Urinary bladder (tissue), 4 donors: ENCODE measurements around the gene FAM193A. TPM values are rescaled to one million over a fixed set of nuclear protein-coding genes. Genes with fewer than 3 reads are reported as not detected.

Experiments
- DNase-seq: peaks from one replicate; pipeline ENCODE4 v3.0.0-alpha.2; 2015; ENCODE audit errors: extremely low spot score
- H3K27ac ChIP-seq: one replicate; pipeline ENCODE4 v1.5.1; 2013; ENCODE audit warnings: low read depth, mild to moderate bottlenecking, moderate library complexity
- H3K36me3 ChIP-seq: one replicate; pipeline ENCODE4 v1.6.1; 2013; ENCODE audit warnings: mild to moderate bottlenecking, moderate library complexity; ENCODE audit not compliant: insufficient read depth
- H3K4me1 ChIP-seq: one replicate; pipeline ENCODE4 v1.6.1; 2013; ENCODE audit warnings: mild to moderate bottlenecking, moderate library complexity; ENCODE audit not compliant: insufficient read depth
- H3K4me3 ChIP-seq: one replicate; pipeline ENCODE4 v1.5.1; 2013; ENCODE audit warnings: low read depth, low read length
- WGBS: extraction: QIAGEN DNeasy Blood & Tissue Kit; methylation state at CpG from one replicate; pipeline ENCODE4 v1.1.7; 2013; 5-methylcytosine and 5-hydroxymethylcytosine counted together
- polyA plus RNA-seq: library from polyadenylated mRNA; stranded (reverse); fragments of 200-250 nt; gene quantifications from one replicate; pipeline ENCODE4 v1.2.3, GENCODE V29; 2013
- total RNA-seq: library from RNA; depleted of rRNA; stranded (reverse); fragments of >200 nt; gene quantifications from one replicate; pipeline ENCODE4 v1.2.3, GENCODE V29; 2014
- donor health status: healthy with polysubstance abuse.
- donor health status: healthy.

Gene FAM193A, protein sequence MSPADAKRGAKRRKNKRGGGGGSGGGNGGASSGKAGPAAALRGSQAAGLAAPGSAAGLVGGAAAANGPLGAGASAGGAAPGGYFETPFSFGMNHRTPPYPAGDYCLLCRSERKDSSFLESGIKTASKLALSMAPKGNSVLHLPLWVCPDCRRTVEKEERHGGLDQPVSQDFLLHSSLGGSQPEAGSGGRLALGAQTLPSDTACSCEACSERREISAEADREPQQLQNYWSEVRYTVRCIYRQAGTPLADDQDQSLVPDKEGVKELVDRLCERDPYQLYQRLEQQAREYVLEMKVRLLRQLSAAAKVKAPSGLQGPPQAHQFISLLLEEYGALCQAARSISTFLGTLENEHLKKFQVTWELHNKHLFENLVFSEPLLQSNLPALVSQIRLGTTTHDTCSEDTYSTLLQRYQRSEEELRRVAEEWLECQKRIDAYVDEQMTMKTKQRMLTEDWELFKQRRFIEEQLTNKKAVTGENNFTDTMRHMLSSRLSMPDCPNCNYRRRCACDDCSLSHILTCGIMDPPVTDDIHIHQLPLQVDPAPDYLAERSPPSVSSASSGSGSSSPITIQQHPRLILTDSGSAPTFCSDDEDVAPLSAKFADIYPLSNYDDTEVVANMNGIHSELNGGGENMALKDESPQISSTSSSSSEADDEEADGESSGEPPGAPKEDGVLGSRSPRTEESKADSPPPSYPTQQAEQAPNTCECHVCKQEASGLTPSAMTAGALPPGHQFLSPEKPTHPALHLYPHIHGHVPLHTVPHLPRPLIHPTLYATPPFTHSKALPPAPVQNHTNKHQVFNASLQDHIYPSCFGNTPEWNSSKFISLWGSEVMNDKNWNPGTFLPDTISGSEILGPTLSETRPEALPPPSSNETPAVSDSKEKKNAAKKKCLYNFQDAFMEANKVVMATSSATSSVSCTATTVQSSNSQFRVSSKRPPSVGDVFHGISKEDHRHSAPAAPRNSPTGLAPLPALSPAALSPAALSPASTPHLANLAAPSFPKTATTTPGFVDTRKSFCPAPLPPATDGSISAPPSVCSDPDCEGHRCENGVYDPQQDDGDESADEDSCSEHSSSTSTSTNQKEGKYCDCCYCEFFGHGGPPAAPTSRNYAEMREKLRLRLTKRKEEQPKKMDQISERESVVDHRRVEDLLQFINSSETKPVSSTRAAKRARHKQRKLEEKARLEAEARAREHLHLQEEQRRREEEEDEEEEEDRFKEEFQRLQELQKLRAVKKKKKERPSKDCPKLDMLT (N-terminal part only)
- 18.7 TPM for total RNA-seq
- 16.2 TPM for polyA plus RNA-seq

DNA sequence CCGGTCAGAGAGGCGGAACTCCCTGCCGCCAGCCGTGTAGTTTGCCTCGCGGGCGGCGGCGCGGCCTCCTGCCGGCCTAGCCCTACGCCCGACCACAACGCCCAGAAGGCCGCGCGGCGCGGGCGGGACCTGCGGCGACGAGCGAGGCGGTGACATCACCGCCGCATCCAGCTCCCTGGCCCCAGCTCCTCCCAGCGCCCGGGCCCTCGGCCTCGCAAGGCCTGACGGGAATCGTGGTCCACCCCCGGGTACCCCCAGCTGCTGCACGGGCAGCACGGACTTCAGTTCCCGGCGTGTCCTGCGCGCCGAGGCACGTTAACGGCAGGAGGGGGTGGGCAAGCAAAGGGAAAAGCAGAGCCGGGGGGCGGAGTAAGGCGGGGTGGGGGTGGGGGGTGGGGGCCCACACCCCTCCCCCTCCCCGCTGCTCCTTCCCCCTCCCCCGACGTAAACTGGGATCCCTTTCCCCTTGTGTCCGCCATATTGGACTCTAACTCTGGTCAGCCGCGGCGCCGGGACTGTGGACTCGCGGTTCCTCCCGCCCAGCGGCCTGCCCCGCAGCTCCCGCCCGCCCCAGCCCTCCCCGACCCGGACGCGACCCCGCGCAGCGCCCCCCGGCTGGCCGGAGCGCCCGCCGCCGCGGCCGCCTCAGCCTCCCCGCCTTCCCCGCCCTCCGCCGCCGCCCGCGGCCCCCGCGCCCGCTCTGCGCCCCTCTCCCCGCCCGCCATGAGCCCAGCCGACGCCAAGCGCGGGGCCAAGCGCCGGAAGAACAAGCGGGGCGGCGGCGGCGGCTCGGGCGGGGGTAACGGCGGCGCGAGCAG lies at the start of gene FAM193A:
FAM193A (plus strand) TSS at position 455 of the 818 bp plus-strand sequence; CDS start at position 724, 269 bp downstream.
- H3K4me1 ChIP-seq: no peaks in the 10 kb centered on the region
- H3K36me3 ChIP-seq: no peaks in the 10 kb centered on the region
- peak within 1 kb of the TSS; percentile 92 for H3K27ac ChIP-seq
- DNase-seq: peak; percentile 96
- 1% methylated on average over 104 of the region's 106 CpGs for WGBS
- peak within 1 kb of the TSS; percentile 76 for H3K4me3 ChIP-seq

- no peaks in the 10 kb centered on the region for H3K4me1 ChIP-seq
These were observed 49.5 kb upstream of the FAM193A start for GRCh38 chr4:2486981-2487380.

GRCh38 chr4:2487632-2488031 lies 48.8 kb upstream of the FAM193A start:
- DNase-seq: no peak
- 85% methylated on average over 6 of the region's 6 CpGs for whole genome bisulfite sequencing
- Histone ChIP-seq H3K4me3 (no peak overlapping the region), H3K36me3 (no peaks in the 10 kb centered on the region), H3K27ac (no peak overlapping the region), H3K4me1 (no peaks in the 10 kb centered on the region)

More at GRCh38 chr4:2486981-2487380, 49.5 kb upstream of the FAM193A start:
- H3K4me3 ChIP-seq: no peak overlapping the region
- WGBS: 95% methylated on average over 6 of the region's 6 CpGs
- no peaks in the 10 kb centered on the region for H3K36me3 ChIP-seq
- DNase-seq: no peak
- H3K27ac ChIP-seq: no peak overlapping the region

- WGBS: 93% methylated on average over 20 of the region's 20 CpGs
- H3K4me1 ChIP-seq: no peaks in the 10 kb centered on the region
- H3K27ac ChIP-seq: no peak overlapping the region
- no peaks in the 10 kb centered on the region for H3K36me3 ChIP-seq
- no peak overlapping the region for H3K4me3 ChIP-seq
- DNase-seq: no peak
These were observed 47.2 kb upstream of the FAM193A start for GRCh38 chr4:2489081-2489805.

DNA sequence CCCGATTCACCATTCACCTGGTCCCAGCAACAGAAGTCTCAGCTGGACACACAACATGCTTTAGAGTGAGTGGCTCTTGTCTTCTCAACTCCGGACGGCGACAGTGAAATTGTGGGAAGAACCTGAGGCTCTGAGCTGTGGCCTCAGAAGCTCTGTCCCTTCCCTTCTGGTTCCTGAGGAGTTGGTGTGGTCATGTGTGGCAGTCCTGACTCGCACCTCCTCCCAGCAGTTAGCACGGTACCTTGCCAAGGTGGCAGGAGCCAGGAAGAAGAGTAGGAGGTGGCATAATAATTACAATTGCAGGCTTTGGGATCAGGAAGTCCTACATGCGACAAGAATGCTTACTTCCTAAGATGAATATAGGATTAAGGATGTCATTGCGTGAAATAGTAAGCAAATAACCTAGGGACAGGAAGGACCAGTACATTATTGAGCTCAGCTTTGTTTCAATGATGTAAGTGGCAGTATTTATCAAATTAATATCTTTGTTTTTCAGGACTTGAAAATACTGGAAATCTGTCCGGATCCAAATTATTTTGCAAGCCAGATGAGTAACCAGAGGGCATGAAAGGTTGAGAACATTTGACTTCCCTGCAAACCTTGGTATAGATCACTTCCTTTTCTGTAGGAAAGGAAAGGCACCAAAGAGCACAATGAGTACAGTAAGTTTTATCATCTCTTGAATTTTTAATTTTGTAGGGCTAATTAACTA lies 46.5 kb upstream of the FAM193A start:
- Histone ChIP-seq H3K4me1 (no peaks in the 10 kb centered on the region), H3K27ac (no peak overlapping the region), H3K4me3 (no peak overlapping the region), H3K36me3 (no peaks in the 10 kb centered on the region)
- 85% methylated on average over 9 of the region's 9 CpGs for WGBS
- DNase-seq: no peak

DNA sequence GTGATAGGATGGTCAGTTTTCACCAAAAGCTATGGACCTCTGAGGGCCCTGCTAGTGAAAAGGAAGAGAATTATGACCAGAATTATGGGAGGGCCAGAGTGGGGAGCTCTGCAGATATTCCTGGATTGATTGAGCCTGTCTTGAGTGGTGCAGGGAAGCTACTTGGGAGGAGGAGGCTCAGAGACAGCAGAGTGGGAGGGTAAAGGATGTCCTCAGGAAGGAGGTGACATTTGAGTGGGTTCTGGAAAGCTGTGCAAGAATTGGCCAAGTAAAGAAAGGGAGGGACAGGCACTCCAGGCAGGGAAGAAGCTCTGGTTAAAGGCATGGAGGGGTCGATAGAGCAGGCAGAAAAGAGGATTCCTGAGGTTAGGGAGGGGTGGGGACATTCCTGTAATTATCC lies 43.5 kb upstream of the FAM193A start:
- Histone ChIP-seq H3K4me3 (no peak overlapping the region), H3K4me1 (no peaks in the 10 kb centered on the region), H3K27ac (no peak overlapping the region), H3K36me3 (peaks cover 3% of the 10 kb centered on the region)
- no peak for DNase-seq
- WGBS: 76% methylated on average over 1 of the region's 1 CpG

DNA sequence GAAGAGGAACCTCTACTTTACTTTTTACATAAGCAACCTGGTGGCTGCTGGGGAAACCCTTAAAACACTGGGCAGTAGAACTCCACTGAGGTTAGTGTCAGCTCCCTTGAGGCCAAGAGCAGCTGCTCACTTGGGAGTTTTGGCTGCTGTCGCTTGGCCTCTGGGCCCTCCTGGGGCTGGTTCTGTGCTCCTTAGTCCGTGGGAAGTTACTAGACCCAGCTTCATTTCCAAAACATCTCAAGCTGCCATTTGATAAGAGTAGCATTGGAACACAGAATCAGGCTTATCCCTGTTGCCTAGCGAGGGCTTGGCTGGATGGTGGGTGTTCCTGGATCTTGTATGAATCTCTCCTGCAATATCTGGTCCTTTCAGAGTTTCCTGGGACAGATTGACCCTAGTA lies 41.5 kb upstream of the FAM193A start:
- no peak for DNase-seq
- Histone ChIP-seq H3K4me3 (no peak overlapping the region), H3K36me3 (peaks cover 5% of the 10 kb centered on the region), H3K27ac (no peak overlapping the region), H3K4me1 (no peaks in the 10 kb centered on the region)
- WGBS: 61% methylated on average over 3 of the region's 3 CpGs

DNA sequence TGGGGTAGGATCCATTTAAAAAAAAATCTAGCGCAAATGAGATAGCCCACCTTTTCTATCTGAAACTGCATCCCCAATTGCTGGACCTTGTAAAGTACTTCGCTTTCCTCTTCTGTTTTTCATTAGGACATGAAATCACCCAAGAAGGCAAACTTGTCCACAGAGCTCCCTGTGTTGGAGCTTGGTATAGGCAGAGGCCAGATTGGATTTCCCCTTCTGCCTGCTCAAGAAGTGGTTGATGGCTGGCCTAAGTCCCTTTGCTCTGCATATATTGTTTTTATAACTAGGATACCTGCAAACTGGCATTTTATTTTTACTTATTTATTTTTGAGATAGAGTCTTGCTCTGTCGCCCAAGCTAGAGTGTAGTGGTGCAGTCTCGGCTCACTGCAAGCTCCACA lies 39.1 kb upstream of the FAM193A start:
- no peak overlapping the region for H3K27ac ChIP-seq
- H3K36me3 ChIP-seq: peaks cover 8% of the 10 kb centered on the region
- no peak overlapping the region for H3K4me3 ChIP-seq
- WGBS: 95% methylated on average over 4 of the region's 4 CpGs
- H3K4me1 ChIP-seq: no peaks in the 10 kb centered on the region
- DNase-seq: no peak

GRCh38 chr4:2497931-2498330 lies 38.5 kb upstream of the FAM193A start:
- Histone ChIP-seq H3K4me3 (no peak overlapping the region), H3K27ac (no peak overlapping the region), H3K36me3 (peaks cover 8% of the 10 kb centered on the region), H3K4me1 (no peaks in the 10 kb centered on the region)
- no peak for DNase-seq
- 90% methylated on average over 9 of the region's 9 CpGs for WGBS

- Histone ChIP-seq H3K4me1 (no peaks in the 10 kb centered on the region), H3K27ac (no peak overlapping the region), H3K36me3 (peaks cover 8% of the 10 kb centered on the region), H3K4me3 (no peak overlapping the region)
- no peak for DNase-seq
- 93% methylated on average over 2 of the region's 2 CpGs for WGBS
These were observed 35.9 kb upstream of the FAM193A start for GRCh38 chr4:2500547-2500946.

- H3K27ac ChIP-seq: no peak overlapping the region
- H3K4me3 ChIP-seq: no peak overlapping the region
- DNase-seq: no peak
- peaks cover 8% of the 10 kb centered on the region for H3K36me3 ChIP-seq
- no peaks in the 10 kb centered on the region for H3K4me1 ChIP-seq
- 94% methylated on average over 7 of the region's 7 CpGs for WGBS
These were observed 35.3 kb upstream of the FAM193A start for GRCh38 chr4:2501034-2501594.
